Retinal pigment epithelial cell (primary cell): Measurements from ENCODE around the gene NANOS3.

Experiments
- DNase-seq: peaks from one replicate; pipeline ENCODE4 v3.0.0-alpha.2; 2010; ENCODE audit warnings: low read depth
- H3K4me3 ChIP-seq: 2 replicates; pipeline ENCODE4 v1.5.1; 2011; ENCODE audit warnings: mild to moderate bottlenecking, low read length, control low read depth, moderate library complexity
- TF ChIP-seq, protein P1 (sequence below): conservative IDR thresholded peaks from 2 replicates; pipeline ENCODE4 v1.5.1; 2011; ENCODE audit warnings: low read depth, low read length, control low read depth, inconsistent platforms

Gene NANOS3

DNA sequence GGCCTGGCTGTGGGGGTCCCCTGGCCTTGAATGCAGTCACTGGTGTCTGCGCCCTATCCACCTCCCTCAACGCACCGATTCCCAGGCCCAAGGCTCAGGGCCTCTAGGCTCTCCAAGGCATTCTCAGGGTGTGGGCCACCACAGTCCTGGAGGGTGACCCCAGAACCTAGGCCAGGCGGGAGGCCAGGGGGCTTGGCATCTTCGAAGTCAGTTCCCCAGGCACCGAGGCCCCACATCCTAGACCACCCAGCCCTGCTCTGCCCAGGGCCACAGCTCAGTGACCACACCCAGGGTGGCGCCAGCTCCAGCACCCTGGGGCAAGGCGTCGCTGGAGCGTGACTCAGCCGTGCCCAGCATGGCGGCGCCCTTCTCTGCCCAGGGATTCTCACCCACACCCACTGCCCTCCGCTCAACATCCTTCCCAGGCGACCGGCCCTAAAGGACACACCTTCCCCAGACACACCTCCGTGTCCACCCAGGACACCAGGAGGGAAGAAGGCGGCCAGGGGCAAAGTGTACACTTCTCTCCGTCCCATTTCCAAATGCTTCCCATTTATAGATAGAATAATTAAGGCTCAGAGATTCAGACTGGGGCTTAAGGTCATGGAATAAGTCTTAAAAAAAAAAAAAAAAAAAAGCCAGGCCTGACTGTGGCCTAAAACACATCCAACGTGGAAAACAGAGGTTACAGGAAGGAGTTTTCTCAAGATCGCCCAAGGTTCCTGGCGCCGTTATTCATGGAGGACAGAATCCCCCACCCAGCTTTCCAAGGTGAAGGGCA is 36.4 kb upstream of the NANOS3 start:
- TF ChIP-seq, protein P1, sequence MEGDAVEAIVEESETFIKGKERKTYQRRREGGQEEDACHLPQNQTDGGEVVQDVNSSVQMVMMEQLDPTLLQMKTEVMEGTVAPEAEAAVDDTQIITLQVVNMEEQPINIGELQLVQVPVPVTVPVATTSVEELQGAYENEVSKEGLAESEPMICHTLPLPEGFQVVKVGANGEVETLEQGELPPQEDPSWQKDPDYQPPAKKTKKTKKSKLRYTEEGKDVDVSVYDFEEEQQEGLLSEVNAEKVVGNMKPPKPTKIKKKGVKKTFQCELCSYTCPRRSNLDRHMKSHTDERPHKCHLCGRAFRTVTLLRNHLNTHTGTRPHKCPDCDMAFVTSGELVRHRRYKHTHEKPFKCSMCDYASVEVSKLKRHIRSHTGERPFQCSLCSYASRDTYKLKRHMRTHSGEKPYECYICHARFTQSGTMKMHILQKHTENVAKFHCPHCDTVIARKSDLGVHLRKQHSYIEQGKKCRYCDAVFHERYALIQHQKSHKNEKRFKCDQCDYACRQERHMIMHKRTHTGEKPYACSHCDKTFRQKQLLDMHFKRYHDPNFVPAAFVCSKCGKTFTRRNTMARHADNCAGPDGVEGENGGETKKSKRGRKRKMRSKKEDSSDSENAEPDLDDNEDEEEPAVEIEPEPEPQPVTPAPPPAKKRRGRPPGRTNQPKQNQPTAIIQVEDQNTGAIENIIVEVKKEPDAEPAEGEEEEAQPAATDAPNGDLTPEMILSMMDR = no peak
- DNase-seq = no peak
- H3K4me3 ChIP-seq = peak overlapping the region; percentile 86

DNA sequence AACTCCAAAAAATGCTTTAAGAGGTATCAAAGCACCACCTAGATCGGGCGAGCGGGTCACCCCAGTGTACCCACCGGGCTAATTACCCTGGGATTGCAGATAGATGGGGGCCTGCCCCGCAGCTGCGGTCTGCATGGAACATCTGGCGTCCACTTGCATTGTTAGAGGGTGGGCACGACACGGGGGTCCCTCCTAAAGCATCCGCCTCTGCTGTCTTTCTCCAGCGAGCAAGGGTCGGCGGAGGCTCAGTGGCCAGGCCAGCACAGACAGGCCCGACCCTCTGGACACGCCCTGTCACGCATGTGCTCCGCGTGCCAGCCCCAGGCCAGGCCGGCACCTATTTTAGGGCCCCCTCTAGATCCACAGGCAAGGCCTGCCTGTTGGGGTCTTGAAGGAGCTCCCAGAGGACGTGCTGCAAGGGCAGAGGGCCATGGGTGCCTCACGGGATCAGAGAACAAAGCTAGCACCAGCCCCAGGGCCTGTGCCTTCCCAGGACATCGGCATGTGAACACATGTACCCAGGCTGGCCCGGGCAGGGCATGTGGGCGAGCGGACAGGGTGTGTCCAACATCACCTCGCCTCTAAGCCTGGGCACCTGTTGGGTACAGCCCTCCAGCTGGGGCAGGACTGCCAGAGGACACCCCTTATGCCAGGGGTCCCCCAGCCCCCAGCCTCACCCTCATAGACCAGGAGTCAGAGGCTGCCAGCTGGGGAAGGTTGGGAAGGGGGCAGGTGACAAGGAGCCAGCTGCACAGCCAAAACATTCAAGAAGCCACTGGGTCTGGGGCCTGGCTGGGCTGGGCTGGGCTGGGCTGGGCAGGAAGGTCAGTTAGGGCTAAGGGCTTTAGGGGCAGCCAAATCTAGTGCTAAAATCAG is 35.6 kb upstream of the NANOS3 start:
- H3K4me3 ChIP-seq = peak overlapping the region; percentile 86
- no peak for DNase-seq

DNA sequence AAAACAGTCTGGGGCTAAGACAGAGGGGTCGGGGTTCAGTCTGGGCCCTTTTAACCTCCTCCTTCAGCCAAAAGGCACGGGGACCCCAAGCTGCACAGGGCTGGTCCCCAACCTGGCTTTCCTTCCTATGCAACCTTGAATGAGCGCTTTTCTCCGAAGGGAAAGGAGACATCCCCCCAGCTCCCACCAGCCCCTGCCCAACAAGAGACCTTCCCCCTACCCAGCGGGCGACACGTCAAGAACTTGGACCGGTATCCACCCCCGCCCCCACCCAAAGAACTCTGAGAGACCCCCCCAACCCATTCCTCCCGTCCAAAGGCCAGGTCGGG is 35.0 kb upstream of the NANOS3 start:
- TF ChIP-seq, protein P1 = no peak
- DNase-seq = no peak
- peak overlapping the region; percentile 86 for H3K4me3 ChIP-seq

More for the DNA sequence above, 35.6 kb upstream of the NANOS3 start:
- TF ChIP-seq, protein P1 = no peak

DNA sequence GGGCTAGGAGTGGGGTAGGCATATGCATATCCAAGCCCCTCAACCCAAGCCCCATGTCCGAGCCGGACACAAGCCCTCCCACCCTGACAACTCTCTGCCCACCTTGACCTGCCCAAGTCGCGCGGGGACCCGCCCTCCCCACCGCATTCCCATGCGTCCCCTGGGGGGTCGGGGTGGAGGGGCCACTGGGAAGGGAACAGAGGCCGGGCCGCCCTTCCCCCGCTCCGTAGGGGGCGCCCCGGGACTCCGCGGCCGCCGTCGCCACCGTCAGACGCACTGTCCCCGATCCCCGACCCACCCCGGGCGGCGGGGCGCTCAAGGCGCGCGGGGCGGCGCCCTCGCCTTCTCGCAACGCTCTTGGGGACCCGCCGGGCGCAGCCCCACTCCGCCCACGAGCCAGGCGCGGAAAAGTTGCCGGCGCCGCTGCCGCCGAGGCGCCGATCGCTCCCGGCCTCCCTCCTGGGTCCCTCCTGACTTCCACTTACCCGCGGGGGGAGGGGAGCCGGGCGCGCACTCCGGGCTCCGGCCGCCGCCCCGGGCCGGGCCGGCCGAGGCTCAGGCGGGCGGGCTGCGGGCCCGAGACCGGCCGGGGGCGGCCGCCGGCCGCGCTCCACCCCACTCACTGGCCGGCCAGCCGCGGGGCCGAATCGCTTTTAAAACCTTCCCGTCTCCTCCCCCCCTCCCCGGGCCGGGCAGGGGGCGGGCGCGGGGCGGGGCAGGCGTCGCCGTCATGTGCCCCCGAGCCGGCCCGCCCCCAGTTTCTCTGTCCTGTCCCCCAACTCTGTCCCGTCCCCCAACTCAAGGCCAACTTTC is 34.4 kb upstream of the NANOS3 start:
- TF ChIP-seq, protein P1 = peak; percentile 15
- no peak for DNase-seq
- H3K4me3 ChIP-seq = peak overlapping the region; percentile 86

DNA sequence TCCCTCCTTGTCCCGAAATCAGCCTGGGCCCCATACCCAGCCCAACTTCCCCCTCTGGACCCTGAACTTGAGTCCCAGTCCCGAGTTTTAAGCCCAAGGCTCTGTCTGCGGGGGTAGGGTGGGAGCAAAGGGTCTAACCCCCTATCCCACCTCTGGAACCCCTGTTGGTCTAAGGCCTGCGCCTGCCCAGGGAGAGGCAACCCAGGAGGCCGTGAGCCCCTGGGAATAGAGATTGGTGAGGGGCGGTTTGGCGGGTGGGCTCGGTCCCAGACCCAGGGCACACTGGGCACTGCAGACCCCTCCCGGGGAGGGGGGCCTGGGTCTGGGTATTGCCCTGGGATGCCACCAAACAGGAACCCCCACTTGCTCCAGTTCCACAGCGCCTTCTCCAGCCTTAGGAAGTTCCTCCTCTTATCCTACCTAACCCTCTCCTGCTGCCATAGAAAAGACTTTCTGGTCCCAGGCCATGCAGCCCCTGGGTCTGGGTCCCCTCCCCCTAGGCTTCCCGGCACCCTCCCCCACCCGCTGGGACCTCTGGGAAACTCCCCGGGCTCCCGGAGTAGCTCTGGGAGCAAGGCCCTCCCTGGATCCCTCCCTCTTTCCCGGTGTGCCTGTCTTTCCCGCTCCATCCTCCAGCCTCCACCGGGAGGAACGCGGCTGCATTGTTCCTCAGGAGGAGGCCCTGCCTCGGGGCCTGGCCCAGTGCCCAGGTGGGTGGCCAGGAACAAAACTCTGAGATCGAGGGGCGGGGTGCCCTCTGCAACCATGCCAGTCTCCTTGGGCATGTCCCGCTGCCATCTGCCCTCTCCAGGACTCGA is 33.6 kb upstream of the NANOS3 start:
- DNase-seq = no peak
- TF ChIP-seq, protein P1 = no peak
- H3K4me3 ChIP-seq = peak overlapping the region; percentile 59

DNA sequence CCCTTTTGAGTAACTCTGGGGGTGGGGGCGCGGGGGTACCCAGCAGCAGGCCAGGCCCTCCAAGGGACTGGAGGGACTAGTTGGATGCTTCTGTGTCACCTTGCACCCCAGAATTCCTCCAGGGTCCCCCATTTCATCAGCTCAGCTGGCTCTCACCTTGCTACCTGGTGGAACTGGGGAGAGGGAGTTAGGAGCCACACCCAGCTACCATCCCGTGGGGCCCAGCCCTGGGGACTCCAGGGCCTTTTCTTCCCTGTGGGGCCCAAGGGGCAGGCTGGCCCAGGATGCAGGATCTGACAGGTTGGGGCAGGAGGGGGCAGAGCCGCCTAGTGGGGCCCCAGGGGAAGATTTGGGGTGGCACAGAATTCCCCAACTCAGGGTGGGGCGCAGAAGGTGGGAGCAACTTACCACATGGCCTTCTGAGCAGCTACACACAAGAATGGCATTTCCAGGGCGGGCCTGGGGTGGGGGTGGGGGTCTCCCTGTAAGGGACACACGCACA is 32.8 kb upstream of the NANOS3 start:
- no peak for DNase-seq
- H3K4me3 ChIP-seq = no peak overlapping the region
- TF ChIP-seq, protein P1 = no peak
